Prostate gland (tissue), 2 donors: ENCODE data around the gene ECHS1.

Source experiments
- POLR2A ChIP-seq: fragments of 450-650 bp; IDR thresholded peaks from one replicate; pipeline ENCODE4 v1.6.1; 2016; ENCODE audit warnings: antibody characterized with exemption, mild to moderate bottlenecking
- POLR2AphosphoS5 ChIP-seq: sonication (generic); formaldehyde crosslinking; IDR thresholded peaks from one replicate; pipeline ENCODE4 v1.6.1; 2017; ENCODE audit warnings: antibody characterized with exemption
- TF ChIP-seq, protein P1 (sequence below), 4 experiments: fragments of 200-600 bp in 2 of 4; fragments of 450-650 bp in 2 of 4; sonication (generic) in 2 of 4; IDR thresholded peaks; 1 replicate in 3 of 4; 2 replicates in 1 of 4; pipeline ENCODE4 v1.5.1; 2016 to 2019; ENCODE audit warnings: antibody characterized with exemption in 4 of 4, mild to moderate bottlenecking in 2 of 4, moderate library complexity in 2 of 4

DNA sequence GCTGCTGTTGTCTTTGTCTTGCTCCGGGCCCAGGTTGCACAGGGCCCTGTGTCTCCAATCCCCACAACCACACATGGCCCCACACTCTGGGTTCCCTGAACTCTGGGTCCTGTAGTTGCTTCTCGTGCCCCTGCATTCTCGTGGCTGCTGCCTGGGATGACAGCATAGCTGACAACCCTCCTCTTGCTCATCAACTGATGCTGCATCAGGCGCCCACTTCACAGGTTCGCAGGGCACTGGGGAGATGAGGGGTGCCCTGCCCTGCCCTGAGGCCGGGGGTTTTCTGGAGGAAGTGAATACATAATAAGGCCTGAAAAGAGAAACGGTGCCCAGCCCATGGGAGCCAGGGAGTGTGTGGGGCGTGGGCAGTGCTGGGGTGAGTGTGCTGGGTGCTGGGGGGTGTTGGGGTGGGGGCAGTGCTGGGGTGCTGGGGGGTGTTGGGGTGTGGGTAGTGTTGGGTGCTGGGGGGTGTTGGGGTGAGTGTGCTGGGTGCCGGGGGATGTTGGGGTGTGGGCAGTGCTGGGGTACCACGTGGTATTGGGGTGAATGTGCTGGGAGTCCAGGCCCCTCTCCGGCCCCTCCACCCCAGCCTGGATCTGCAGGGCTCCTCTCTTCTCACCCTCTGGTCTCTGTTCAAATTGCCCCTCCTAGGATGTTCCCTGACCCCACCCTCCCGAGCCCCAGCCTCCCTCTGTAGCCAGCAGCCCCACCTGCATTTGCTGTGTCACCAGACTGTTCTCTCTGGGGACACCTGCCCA is 18.8 kb upstream of the ECHS1 start:
- TF ChIP-seq, protein P1, sequence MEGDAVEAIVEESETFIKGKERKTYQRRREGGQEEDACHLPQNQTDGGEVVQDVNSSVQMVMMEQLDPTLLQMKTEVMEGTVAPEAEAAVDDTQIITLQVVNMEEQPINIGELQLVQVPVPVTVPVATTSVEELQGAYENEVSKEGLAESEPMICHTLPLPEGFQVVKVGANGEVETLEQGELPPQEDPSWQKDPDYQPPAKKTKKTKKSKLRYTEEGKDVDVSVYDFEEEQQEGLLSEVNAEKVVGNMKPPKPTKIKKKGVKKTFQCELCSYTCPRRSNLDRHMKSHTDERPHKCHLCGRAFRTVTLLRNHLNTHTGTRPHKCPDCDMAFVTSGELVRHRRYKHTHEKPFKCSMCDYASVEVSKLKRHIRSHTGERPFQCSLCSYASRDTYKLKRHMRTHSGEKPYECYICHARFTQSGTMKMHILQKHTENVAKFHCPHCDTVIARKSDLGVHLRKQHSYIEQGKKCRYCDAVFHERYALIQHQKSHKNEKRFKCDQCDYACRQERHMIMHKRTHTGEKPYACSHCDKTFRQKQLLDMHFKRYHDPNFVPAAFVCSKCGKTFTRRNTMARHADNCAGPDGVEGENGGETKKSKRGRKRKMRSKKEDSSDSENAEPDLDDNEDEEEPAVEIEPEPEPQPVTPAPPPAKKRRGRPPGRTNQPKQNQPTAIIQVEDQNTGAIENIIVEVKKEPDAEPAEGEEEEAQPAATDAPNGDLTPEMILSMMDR (IDR thresholded peaks at IDR 0.05) = no peak
- TF ChIP-seq POLR2A (no peak), POLR2AphosphoS5 (no peak)
